Colonic mucosa (tissue), 4 donors: ENCODE data around the gene COX6B2. TPM values are rescaled to one million over a fixed set of nuclear protein-coding genes. Genes with fewer than 3 reads are reported as not detected.

Experiments
- DNase-seq: peaks from one replicate; pipeline ENCODE4 v3.0.0-alpha.2; 2020
- H3K27ac ChIP-seq: fragments of 200-600 bp; one replicate; pipeline ENCODE4 v1.8.0; 2021
- H3K27me3 ChIP-seq: fragments of 200-600 bp; one replicate; pipeline ENCODE4 v1.8.0; 2021
- H3K36me3 ChIP-seq: fragments of 200-600 bp; one replicate; pipeline ENCODE4 v1.8.0; 2021
- H3K4me1 ChIP-seq: fragments of 200-600 bp; one replicate; pipeline ENCODE4 v1.8.0; 2021; ENCODE audit warnings: mild to moderate bottlenecking
- H3K4me3 ChIP-seq: fragments of 200-600 bp; one replicate; pipeline ENCODE4 v1.8.0; 2021
- H3K9ac ChIP-seq, 2 donors: one replicate each; pipeline ENCODE4 v1.7.0; 2013; ENCODE audit warnings: control low read depth in 2 of 2, low read depth in 2 of 2, low read length in 2 of 2
- H3K9me3 ChIP-seq: fragments of 200-600 bp; one replicate; pipeline ENCODE4 v1.8.0; 2021
- intact Hi-C: fragments of 100-400 bp; cut with DNase I; formaldehyde crosslinking; loops from one replicate; pipeline ENCODE4 v1.14.1; 2022
- total RNA-seq, 2 donors: library from RNA; stranded (reverse); fragmentation: NEBNext Ultra II Directional in 1 of 2; extraction: Animal tissue kit (Norgen Biotek cat#: 25700) in 1 of 2; gene quantifications; one replicate each; pipeline ENCODE4 v1.2.1, GENCODE V29; 2021
- TF ChIP-seq, protein P1 (sequence below): fragments of 200-600 bp; IDR thresholded peaks from one replicate; pipeline ENCODE4 v1.8.0; 2022; ENCODE audit warnings: antibody characterized with exemption, mild to moderate bottlenecking
- donor health status: healthy.
- donor health status: DM: no; HTN: no; CAD: no.
- donor health status: DM: no; HTN: no; CAD: no.

COX6B2 gene
- total RNA-seq, 2 donors from 2014 or later: 12.9 to 15.2 TPM

DNA sequence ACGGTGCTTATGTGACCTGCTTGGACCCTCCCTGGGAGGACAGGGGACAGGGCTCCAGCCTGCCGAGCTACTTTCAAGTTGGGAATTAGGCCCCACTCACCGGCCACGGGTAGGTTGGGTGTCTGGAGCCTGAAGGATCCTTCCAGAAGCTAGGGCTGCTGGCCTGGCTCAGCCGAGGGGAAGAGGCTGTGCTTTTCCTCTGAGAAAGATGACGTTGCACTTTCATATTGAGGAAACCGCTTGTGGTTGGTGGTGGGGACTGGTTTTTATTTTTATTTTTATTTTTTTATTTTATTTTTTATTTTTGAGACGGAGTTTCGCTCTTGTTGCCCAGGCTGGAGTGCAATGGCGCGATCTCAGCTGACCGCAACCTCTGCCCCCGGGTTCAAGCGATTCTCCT is 29.3 kb downstream of the COX6B2 start, which contains the start of gene TMEM150B:
TSS of gene TMEM150B (minus strand) at position 170 of the 400 bp plus-strand sequence. CDS start 4,305 bp downstream, outside the sequence.
- H3K4me1 ChIP-seq: no peaks in the 10 kb centered on the region
- H3K27me3 ChIP-seq: no peaks in the 10 kb centered on the region
- H3K36me3 ChIP-seq: no peaks in the 10 kb centered on the region
- no peak within 1 kb of the TSS for H3K27ac ChIP-seq
- intact Hi-C loops: no loop called here
- H3K9me3 ChIP-seq: no peaks in the 10 kb centered on the region
- no peak within 1 kb of the TSS for H3K4me3 ChIP-seq
- no peak within 1 kb of the TSS for H3K9ac ChIP-seq
- no peak for DNase-seq
- TF ChIP-seq, protein P1, sequence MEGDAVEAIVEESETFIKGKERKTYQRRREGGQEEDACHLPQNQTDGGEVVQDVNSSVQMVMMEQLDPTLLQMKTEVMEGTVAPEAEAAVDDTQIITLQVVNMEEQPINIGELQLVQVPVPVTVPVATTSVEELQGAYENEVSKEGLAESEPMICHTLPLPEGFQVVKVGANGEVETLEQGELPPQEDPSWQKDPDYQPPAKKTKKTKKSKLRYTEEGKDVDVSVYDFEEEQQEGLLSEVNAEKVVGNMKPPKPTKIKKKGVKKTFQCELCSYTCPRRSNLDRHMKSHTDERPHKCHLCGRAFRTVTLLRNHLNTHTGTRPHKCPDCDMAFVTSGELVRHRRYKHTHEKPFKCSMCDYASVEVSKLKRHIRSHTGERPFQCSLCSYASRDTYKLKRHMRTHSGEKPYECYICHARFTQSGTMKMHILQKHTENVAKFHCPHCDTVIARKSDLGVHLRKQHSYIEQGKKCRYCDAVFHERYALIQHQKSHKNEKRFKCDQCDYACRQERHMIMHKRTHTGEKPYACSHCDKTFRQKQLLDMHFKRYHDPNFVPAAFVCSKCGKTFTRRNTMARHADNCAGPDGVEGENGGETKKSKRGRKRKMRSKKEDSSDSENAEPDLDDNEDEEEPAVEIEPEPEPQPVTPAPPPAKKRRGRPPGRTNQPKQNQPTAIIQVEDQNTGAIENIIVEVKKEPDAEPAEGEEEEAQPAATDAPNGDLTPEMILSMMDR: no peak

DNA sequence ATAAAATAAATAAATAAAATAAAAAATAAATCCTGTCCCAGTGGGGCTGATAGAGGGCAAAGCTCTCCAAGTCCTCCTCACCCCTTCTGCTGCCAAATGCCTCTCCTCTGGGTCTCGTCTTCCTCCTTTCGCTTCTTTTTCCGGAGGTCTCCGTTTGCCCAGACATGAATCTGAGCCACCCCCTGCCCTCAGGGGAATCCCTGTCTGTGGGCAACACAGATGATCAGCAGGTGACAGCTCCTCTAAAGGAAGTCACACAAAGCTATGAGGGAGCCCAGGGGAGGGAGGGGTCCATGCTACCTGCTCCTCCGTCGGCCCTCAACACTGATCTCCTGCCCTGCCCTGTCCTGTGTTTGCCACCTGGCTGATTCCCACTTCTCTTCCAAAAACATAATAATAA is 29.9 kb downstream of the COX6B2 start:
- TF ChIP-seq, protein P1: no peak
- no peaks in the 10 kb centered on the region for H3K4me1 ChIP-seq
- no peak overlapping the region for H3K4me3 ChIP-seq
- H3K27ac ChIP-seq: no peak overlapping the region
- H3K27me3 ChIP-seq: no peaks in the 10 kb centered on the region
- no peaks in the 10 kb centered on the region for H3K9me3 ChIP-seq
- intact Hi-C loops: no loop called here
- H3K36me3 ChIP-seq: no peaks in the 10 kb centered on the region
- no peak for DNase-seq
- H3K9ac ChIP-seq: no peak overlapping the region

DNA sequence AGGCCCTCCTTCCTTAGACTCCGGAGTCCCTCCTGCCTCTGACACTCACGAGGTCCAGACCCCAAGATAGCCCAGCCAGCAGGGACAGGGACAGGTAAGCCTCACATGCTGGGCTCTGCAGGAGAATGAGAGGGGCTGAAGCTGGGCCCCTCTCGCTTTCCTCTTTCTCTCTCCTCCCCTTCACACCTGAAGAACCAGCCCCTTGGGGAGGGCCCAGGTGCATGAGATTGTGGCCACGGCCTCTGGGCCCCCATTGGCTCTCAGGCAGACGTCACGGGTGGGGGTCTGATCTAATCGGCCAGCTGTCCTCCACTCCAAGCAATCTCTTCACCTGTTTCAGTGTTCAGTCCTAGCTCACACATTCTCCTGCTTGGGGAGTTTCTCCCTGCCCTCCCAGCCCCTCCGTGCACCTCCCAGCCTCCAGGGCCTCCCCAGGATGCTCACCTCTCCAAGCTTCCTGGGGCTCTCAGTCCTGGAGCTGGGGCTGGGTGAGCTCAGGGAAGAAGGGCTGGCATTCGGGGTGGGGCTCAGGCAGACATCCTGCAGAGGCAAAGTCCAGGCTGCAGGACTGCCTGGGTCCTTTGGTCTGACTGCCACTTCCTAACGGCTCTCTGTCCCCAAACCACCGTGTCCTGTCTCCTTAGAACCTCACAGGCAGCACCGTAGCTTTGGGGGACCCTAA is 32.2 kb downstream of the COX6B2 start:
- Histone ChIP-seq H3K4me3 (peak overlapping the region; percentile 10), H3K9me3 (no peaks in the 10 kb centered on the region), H3K9ac (peak overlapping the region; percentile 39 to 50), H3K27ac (peak overlapping the region; percentile 52), H3K27me3 (no peaks in the 10 kb centered on the region), H3K4me1 (no peaks in the 10 kb centered on the region), H3K36me3 (no peaks in the 10 kb centered on the region)
- TF ChIP-seq, protein P1: no peak
- peak; percentile 68 for DNase-seq
- intact Hi-C loops: no loop called here

DNA sequence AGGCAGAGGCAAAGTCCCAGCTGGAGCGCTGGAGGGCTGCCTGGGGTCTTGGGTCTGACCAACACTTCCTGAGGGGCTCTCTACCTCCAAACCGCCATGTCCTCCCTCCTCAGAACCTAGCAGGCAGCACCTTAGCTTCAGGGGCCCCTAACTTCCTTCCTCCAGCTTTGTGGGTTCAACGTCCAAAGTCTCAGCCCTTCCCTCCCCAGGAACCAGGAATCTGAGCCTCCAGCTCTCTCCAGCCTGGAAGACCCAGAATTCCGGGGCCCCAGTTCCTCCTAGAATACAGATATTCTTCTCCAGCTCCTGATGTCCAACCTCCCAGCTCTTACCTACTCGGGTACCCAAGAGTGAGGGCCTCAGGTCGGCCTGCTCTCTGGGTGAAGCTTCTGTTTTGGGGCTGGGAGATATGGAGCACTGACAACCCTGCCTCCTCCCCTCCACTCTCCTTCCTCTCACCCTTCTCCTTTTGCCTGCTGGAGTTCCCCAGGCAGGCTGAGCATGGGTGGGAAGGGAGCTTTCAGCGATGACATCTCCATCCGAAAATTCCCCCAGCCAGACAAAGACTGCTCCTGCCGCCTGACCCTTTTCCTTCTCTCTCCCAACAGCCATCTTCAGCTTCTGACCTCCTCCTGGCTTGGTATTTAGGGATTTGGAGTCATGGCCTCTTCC is 32.9 kb downstream of the COX6B2 start:
- Histone ChIP-seq H3K9me3 (no peaks in the 10 kb centered on the region), H3K36me3 (no peaks in the 10 kb centered on the region), H3K4me1 (no peaks in the 10 kb centered on the region), H3K9ac (peak overlapping the region; percentile 39 to 50), H3K27ac (peak overlapping the region; percentile 52), H3K27me3 (no peaks in the 10 kb centered on the region), H3K4me3 (peak overlapping the region; percentile 10)
- TF ChIP-seq, protein P1: no peak
- DNase-seq: peak; percentile 41
- intact Hi-C loops: no loop called here

DNA sequence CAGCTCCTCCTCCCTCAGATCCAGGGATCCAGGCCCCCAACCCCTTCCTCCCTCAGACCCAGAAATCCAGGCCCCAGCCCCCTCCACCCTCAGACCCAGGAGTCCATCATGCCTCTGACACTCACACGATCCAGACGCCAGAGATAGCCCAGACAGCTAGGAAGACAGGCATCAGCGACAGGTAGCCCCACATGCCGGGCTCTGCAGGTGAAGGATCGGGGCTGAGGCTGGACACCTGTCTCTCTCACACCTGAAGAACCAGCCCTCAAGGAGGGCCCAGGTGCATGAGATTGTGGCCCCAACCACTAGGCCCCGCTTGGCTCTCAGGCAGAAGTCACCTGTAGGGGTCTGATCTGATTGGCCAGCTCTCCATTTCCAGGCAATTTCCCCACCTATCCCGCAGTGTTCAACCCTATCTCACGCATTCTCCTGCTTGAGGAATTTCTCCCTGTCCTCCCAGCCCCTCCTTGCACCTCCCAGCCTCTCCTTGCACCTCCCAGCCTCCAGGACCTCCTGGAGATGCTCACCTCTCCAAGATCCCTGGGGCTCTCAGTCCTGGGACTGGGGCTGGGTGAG is 33.6 kb downstream of the COX6B2 start:
- intact Hi-C loops: no loop called here
- DNase-seq: no peak
- H3K36me3 ChIP-seq: no peaks in the 10 kb centered on the region
- no peaks in the 10 kb centered on the region for H3K9me3 ChIP-seq
- no peaks in the 10 kb centered on the region for H3K27me3 ChIP-seq
- H3K27ac ChIP-seq: no peak overlapping the region
- H3K4me3 ChIP-seq: no peak overlapping the region
- H3K9ac ChIP-seq: peak overlapping the region in 1 of 2 donors; percentile 50
- H3K4me1 ChIP-seq: no peaks in the 10 kb centered on the region
- TF ChIP-seq, protein P1: no peak
